Neural cell (in vitro differentiated cells): ENCODE data around the gene ABCG8. TPM values are rescaled to one million over a fixed set of nuclear protein-coding genes. Genes with fewer than 3 reads are reported as not detected.

Experiments used
- H2AFZ ChIP-seq: fragments of 200-600, 300-800 bp; sonication (generic), shearing (Covaris generic); 2 replicates; pipeline ENCODE4 v1.6.0; 2014; ENCODE audit warnings: low read depth, mild to moderate bottlenecking, antibody characterized with exemption, low read length, moderate library complexity
- H3F3A ChIP-seq: fragments of 200-600 bp; shearing (Covaris generic); 2 replicates; pipeline ENCODE4 v1.6.1; 2016; ENCODE audit warnings: mild to moderate bottlenecking, moderate library complexity, mixed read lengths, antibody characterized with exemption, low read length; ENCODE audit not compliant: insufficient read depth, poor library complexity, severe bottlenecking
- H3K27ac ChIP-seq: fragments of 200-600, 300-800 bp; sonication (generic), shearing (Covaris generic); 2 replicates; pipeline ENCODE4 v1.5.1; 2014; ENCODE audit warnings: mild to moderate bottlenecking, low read length, moderate library complexity
- H3K27me3 ChIP-seq: fragments of 300-800, 200-600 bp; sonication (generic), shearing (Covaris generic); 2 replicates; pipeline ENCODE4 v1.6.0; 2014; ENCODE audit warnings: mild to moderate bottlenecking, low read depth, low read length, moderate library complexity; ENCODE audit not compliant: insufficient read depth
- H3K36me3 ChIP-seq: fragments of 300-800, 200-600 bp; sonication (generic), shearing (Covaris generic); 2 replicates; pipeline ENCODE4 v1.5.1; 2014; ENCODE audit warnings: mild to moderate bottlenecking, antibody characterized with exemption, low read length, moderate library complexity; ENCODE audit not compliant: insufficient read depth
- H3K4me2 ChIP-seq: fragments of 300-800, 200-600 bp; sonication (generic), shearing (Covaris generic); 2 replicates; pipeline ENCODE4 v1.6.0; 2014; ENCODE audit warnings: mild to moderate bottlenecking, low read length
- H3K4me3 ChIP-seq: fragments of 300-800, 200-600 bp; sonication (generic), shearing (Covaris generic); 2 replicates; pipeline ENCODE4 v1.5.1; 2014; ENCODE audit warnings: mild to moderate bottlenecking, low read length, moderate library complexity
- H3K79me2 ChIP-seq: fragments of 200-600 bp; shearing (Covaris generic); replicated peaks from 2 replicates; pipeline ENCODE4 v1.6.0; 2014; ENCODE audit warnings: mild to moderate bottlenecking, low read length, moderate library complexity; ENCODE audit not compliant: insufficient read depth
- H3K9ac ChIP-seq: fragments of 300-800, 200-600 bp; sonication (generic), shearing (Covaris generic); 2 replicates; pipeline ENCODE4 v1.6.1; 2016; ENCODE audit warnings: mild to moderate bottlenecking, low read length, mixed read lengths
- H3K9me2 ChIP-seq: fragments of 200-600 bp; shearing (Covaris generic); 2 replicates; pipeline ENCODE4 v1.6.1; 2016; ENCODE audit warnings: mild to moderate bottlenecking, low read length, mixed read lengths; ENCODE audit not compliant: insufficient read depth
- H3K9me3 ChIP-seq: fragments of 200-600, 300-800 bp; sonication (generic), shearing (Covaris generic); 2 replicates; pipeline ENCODE4 v1.6.1; 2016; ENCODE audit warnings: mild to moderate bottlenecking, mixed run types, low read length, moderate library complexity, mixed read lengths
- H4K20me1 ChIP-seq: fragments of 200-600 bp; shearing (Covaris generic); 2 replicates; pipeline ENCODE4 v1.6.1; 2016; ENCODE audit warnings: mild to moderate bottlenecking, mixed run types; ENCODE audit not compliant: insufficient read depth
- EP300 ChIP-seq: fragments of 450-650 bp; conservative IDR thresholded peaks from 2 replicates; pipeline ENCODE4 v1.6.1; 2014; ENCODE audit warnings: antibody characterized with exemption, mild to moderate bottlenecking, moderate library complexity; ENCODE audit not compliant: poor library complexity, severe bottlenecking
- EZH2 ChIP-seq: fragments of 200-600, 300-800 bp; shearing (Covaris generic), sonication (generic); IDR thresholded peaks from 2 replicates; pipeline ENCODE4 v1.6.1; 2014; ENCODE audit warnings: antibody characterized with exemption, low read length, borderline replicate concordance, mild to moderate bottlenecking; ENCODE audit not compliant: insufficient read depth, poor library complexity, severe bottlenecking
- MXI1 ChIP-seq: fragments of 450-650 bp; conservative IDR thresholded peaks from 2 replicates; pipeline ENCODE4 v1.6.1; 2014; ENCODE audit warnings: antibody characterized with exemption, mild to moderate bottlenecking; ENCODE audit not compliant: poor library complexity, severe bottlenecking
- POLR2AphosphoS5 ChIP-seq: IDR thresholded peaks from 2 replicates; pipeline ENCODE4 v1.6.1; 2012
- RAD21 ChIP-seq: fragments of 450-650 bp; conservative IDR thresholded peaks from 2 replicates; pipeline ENCODE4 v1.6.1; 2014; ENCODE audit warnings: antibody characterized with exemption, mild to moderate bottlenecking, moderate library complexity
- REST ChIP-seq: IDR thresholded peaks from 2 replicates; pipeline ENCODE4 v1.6.1; 2012; ENCODE audit warnings: borderline replicate concordance
- SMC3 ChIP-seq: fragments of 450-650 bp; conservative IDR thresholded peaks from 2 replicates; pipeline ENCODE4 v1.6.1; 2014; ENCODE audit warnings: antibody characterized with exemption, mild to moderate bottlenecking, moderate library complexity; ENCODE audit not compliant: poor library complexity
- TAF1 ChIP-seq: IDR thresholded peaks from 2 replicates; pipeline ENCODE4 v1.6.1; 2012; ENCODE audit warnings: low read depth
- polyA plus RNA-seq: library from polyadenylated mRNA; depleted of rRNA; stranded (reverse); fragments of >200 nt; gene quantifications from 2 replicates; pipeline ENCODE4 v1.2.3, GENCODE V29; 2014
- TF ChIP-seq, protein P1 (sequence below): fragments of 450-650 bp; IDR thresholded peaks from 2 replicates; pipeline ENCODE4 v1.5.1; 2014; ENCODE audit warnings: antibody characterized with exemption, mild to moderate bottlenecking, moderate library complexity; ENCODE audit not compliant: poor library complexity, severe bottlenecking

The ABCG8 gene
- polyA plus RNA-seq, 1 donor from 2014 or later: 0.05 TPM

GRCh38 chr2:43802135-43802534, 36.6 kb upstream of the ABCG8 start:
- no peak for TF ChIP-seq MXI1
- no peak for TF ChIP-seq EP300
- no peak for TF ChIP-seq EZH2
- TF ChIP-seq REST: no peak
- no peak for TF ChIP-seq TAF1
- TF ChIP-seq SMC3: no peak
- TF ChIP-seq, protein P1, sequence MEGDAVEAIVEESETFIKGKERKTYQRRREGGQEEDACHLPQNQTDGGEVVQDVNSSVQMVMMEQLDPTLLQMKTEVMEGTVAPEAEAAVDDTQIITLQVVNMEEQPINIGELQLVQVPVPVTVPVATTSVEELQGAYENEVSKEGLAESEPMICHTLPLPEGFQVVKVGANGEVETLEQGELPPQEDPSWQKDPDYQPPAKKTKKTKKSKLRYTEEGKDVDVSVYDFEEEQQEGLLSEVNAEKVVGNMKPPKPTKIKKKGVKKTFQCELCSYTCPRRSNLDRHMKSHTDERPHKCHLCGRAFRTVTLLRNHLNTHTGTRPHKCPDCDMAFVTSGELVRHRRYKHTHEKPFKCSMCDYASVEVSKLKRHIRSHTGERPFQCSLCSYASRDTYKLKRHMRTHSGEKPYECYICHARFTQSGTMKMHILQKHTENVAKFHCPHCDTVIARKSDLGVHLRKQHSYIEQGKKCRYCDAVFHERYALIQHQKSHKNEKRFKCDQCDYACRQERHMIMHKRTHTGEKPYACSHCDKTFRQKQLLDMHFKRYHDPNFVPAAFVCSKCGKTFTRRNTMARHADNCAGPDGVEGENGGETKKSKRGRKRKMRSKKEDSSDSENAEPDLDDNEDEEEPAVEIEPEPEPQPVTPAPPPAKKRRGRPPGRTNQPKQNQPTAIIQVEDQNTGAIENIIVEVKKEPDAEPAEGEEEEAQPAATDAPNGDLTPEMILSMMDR: no peak
- TF ChIP-seq POLR2AphosphoS5: no peak
- TF ChIP-seq RAD21: no peak
- Histone ChIP-seq H3K4me2 (no peak overlapping the region), H3K27ac (no peak overlapping the region), H3K27me3 (no peaks in the 10 kb centered on the region), H3K9me2 (no peaks in the 10 kb centered on the region), H2AFZ (no peak overlapping the region), H3K79me2 (no peaks in the 10 kb centered on the region), H3K9ac (no peak overlapping the region), H4K20me1 (no peaks in the 10 kb centered on the region), H3K36me3 (no peaks in the 10 kb centered on the region), H3F3A (no peaks in the 10 kb centered on the region), H3K4me3 (no peak overlapping the region), H3K9me3 (no peaks in the 10 kb centered on the region)

DNA sequence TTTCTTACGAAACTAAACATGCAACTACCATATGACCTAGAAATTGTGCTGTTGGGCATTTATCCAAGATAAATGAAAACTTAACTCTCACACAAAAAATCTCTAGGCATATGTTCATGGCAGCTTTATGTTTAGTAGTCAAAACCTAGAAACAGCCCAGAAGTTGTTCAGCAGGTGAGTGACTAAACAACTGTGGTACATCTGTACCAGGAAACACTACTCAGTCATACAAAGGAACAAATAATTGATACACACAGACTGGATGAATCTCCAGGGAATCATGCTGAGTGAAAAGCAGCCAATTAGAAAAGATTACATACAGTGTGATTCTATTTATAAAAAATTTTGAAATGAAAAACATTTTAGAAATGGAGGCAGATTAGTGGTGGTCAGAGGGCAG, 35.7 kb upstream of the ABCG8 start:
- Histone ChIP-seq H4K20me1 (no peaks in the 10 kb centered on the region), H3K27ac (no peak overlapping the region), H3K36me3 (no peaks in the 10 kb centered on the region), H3K4me3 (no peak overlapping the region), H3K27me3 (no peaks in the 10 kb centered on the region), H3K79me2 (no peaks in the 10 kb centered on the region), H3K9me2 (no peaks in the 10 kb centered on the region), H2AFZ (no peak overlapping the region), H3K9me3 (no peaks in the 10 kb centered on the region), H3K4me2 (no peak overlapping the region), H3K9ac (no peak overlapping the region), H3F3A (no peaks in the 10 kb centered on the region)
- TF ChIP-seq REST (no peak), POLR2AphosphoS5 (no peak), TAF1 (no peak), SMC3 (no peak)
